HG03039 (cell line): ENCODE data around the gene C10orf62.

Experiments
- ATAC-seq: cut with Tn5 transposase; IDR thresholded peaks from one replicate; pipeline ENCODE4 v1.9.1; 2021; ENCODE audit warnings: mild to moderate bottlenecking, moderate library complexity; ENCODE audit not compliant: unreplicated experiment

The C10orf62 gene

GRCh38 chr10:97584798-97585438 lies 4.6 kb upstream of the C10orf62 start:
- ATAC-seq: no peak

GRCh38 chr10:97585439-97585811 lies 4.1 kb upstream of the C10orf62 start:
- no peak for ATAC-seq

GRCh38 chr10:97587183-97587582 lies 2.3 kb upstream of the C10orf62 start:
- ATAC-seq: no peak

GRCh38 chr10:97590082-97590747 lies 694 bp downstream of the C10orf62 start:
- no peak for ATAC-seq

DNA sequence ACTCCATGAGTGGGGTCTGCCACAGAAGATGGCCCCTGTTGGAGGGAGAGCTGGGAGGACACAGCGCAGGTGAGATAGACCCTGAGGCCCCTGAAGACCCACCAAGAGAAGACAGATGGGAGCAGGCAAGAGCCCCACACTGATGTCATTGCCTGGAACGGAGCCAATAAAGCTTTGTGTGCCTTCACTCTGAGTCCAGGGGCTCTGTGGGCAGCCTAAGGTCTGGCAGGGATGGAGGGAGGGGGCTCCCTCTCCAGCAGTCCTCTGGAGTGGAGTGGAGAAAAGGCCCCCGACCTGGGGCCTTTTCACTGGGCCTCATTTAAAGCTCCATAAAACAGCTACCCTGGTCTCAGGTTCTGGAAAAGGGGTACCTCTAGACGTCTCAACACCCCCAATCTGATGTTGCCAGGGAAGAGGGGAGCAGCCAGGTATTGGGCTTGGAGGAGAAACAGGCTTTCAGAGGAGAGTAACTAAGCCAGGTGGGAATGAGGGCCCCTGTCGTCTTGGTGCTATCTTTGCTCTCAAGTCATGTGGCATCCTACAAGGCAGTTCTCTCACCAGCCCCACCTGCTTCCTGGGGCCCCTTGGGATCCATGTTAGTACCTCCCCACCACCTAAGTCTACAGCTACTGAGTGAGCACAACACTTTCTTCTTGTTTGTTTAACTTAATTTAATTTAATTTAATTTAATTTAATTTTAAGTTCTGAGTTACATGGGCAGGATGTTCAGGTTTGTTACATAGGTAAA lies 1.4 kb downstream of the C10orf62 start:
- ATAC-seq: no peak

- ATAC-seq: no peak
These were observed 3.9 kb downstream of the C10orf62 start for GRCh38 chr10:97593421-97593820.

- no peak for ATAC-seq
These were observed 6.9 kb downstream of the C10orf62 start for GRCh38 chr10:97596101-97597082.

DNA sequence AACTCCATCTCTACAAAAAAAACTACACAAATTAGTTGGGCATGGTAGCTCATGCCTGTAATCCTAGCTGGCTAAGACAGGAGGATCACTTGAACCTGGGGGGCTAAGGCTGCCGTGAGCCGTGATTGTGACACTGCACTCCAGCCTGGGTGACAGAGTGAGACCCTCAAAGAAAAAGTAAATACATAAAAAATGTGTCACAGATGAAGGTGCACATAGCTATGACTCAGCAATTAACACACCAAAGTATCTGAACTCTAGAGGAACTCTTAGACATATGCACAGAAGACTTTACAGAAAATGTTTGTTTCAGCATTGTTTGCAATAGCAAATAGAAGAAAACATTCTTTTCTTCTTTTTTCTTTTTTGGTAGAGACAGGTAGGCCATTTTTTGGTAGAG lies 8.3 kb downstream of the C10orf62 start:
- no peak for ATAC-seq

DNA sequence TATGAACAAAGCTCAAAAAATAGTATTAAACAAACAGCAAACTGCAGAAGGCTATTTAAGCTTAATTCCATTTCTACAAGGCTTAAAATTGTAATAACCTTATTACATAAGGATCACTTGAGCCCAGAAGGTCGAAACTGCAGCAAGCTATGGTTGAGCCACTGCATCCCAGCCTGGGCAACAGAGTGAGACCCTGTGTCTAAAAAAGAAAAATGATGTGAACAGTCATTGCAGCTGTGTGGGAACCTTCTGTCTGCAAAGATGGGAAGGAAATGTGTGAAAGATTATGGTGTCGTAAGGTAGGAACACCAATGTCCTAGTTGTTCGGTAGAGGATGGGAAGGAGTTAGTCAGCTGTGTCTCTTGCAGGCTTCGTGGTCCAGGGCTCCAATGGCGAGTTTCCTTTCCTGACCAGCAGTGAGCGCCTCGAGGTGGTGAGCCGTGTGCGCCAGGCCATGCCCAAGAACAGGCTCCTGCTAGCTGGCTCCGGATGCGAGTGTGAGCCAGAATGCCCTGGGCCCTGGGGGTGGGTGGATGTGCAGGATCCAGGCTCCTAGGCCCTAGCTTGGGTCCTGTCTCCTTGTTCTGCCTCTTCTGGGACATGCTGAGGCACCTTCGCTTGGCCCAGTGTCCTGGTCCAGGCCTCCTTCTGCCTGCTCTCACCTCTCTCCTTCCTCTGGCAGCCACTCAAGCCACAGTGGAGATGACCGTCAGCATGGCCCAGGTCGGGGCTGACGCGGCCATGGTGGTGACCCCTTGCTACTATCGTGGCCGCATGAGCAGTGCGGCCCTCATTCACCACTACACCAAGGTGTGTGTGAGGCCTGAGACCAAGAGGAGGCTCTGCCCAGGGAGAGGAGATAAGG lies 9.1 kb downstream of the C10orf62 start:
- no peak for ATAC-seq

GRCh38 chr10:97599272-97599619 lies 9.7 kb downstream of the C10orf62 start:
- no peak for ATAC-seq

- ATAC-seq: no peak
These were observed 11.1 kb downstream of the C10orf62 start for GRCh38 chr10:97600616-97601015.

DNA sequence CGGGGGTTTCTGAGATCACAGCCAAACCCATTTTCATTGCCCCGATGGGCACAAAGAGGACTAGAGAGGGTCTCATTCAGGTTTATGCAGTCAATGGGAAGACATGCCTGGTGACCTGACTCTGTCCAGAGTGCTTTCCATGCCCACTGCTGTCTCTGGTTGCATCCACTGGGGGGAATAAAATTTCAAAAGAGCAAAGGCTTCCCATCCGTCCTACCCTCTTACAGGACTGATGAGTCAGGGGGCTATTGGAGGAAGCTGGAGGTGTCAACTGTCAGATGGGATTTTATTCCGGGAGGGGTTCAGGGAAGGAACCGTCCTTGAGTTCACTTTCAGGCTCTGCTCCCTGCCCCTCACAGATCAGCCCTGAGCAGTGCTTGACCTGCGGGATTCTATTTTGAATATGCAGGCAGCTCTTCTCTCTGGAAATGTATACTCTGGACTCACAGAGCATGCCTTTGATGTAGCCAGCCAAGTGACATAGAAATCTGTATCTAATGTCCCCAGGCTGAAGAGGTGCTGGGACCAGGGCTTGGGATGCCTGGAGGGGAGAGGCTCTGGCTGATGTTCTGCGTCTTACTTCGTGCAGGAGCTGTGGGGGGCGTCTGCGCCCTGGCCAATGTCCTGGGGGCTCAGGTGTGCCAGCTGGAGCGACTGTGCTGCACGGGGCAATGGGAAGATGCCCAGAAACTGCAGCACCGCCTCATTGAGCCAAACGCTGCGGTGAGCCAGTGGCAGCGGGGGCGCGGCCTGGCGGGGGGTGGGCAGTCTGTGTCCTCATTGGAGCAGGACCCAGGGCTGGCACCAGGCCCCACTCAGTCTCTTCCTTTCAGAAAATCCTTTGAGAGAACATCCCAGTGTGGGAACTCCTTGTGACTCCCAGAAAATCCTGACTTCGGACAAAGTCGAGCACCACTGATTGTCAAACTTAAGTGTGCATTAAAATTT lies 12.0 kb downstream of the C10orf62 start:
- ATAC-seq: no peak

- ATAC-seq: no peak
These were observed 17.6 kb downstream of the C10orf62 start for GRCh38 chr10:97607095-97607636.

DNA sequence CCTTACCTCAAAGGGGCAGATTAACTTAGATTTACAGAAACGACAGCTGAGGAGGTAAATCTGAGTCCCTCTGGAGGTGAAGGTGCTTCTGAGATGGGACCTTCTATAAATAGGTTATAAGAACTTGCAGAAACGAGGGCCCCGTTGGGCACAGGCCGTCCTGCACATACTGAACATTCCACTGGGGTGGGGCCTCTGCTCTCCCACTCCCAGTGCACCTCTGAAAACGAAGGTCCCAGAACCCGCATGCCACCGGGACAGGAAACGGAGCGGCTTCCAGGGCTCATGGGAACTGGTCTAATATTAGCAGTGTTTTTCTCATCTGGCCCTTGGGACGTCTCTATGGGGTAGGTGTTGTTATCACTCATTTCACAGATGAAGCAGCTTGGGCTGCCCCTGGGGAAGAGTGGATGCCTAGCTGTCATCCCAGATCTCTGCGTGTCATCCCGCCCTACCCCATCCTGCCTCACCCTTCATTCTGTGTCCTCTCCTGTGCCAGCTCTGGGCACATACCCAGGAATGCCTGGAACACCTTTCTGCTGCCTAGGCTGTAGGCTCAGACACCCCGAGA lies 19.6 kb downstream of the C10orf62 start:
- ATAC-seq: no peak

DNA sequence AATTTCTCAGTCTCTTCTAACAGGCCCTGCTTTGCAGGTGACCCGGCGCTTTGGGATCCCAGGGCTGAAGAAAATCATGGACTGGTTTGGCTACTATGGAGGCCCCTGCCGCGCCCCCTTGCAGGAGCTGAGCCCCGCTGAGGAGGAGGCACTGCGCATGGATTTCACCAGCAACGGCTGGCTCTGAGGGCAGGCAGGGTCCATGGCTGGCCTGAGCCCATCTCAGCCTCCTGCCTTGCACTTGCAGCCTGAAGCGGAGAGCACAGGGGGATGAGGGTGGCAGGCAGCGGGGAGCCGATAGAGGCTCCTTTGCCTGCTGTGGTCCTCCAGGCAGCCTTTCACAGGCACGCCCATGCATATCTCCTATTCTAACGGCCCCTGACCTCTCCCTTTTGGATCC lies 22.0 kb downstream of the C10orf62 start:
- no peak for ATAC-seq

DNA sequence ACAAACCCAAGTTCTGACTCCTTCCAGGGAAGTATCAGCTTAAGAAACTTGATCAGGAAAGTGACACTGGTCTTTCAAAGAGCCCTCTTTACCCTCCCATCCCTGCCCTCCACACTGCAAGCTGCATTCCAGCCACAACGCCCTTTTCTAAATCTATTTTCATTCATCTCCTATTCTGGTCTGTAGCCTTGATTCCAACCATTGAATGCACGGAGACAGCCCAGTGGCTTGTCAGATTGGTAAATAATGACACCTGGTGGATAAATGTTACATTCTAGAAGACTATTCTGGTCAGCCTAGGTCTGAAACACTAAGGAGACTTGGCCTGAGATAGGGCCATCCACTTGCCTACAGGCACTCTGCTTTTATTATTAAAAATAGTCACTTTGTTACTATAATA lies 22.9 kb downstream of the C10orf62 start:
- no peak for ATAC-seq

GRCh38 chr10:97618285-97618684 lies 28.8 kb downstream of the C10orf62 start:
- ATAC-seq: no peak

GRCh38 chr10:97618733-97619132 lies 29.2 kb downstream of the C10orf62 start:
- no peak for ATAC-seq
